Dermis blood vessel endothelial cell (primary cell): ENCODE results near the gene KIF1B. TPM values are rescaled to one million over a fixed set of nuclear protein-coding genes. Genes with fewer than 3 reads are reported as not detected.

ENCODE experiments used
- total RNA-seq: library from RNA; depleted of rRNA; stranded (reverse); fragments of >200 nt; gene quantifications from 2 replicates; pipeline ENCODE4 v1.2.3, GENCODE V29; 2014

Gene KIF1B
- total RNA-seq, 1 donor from 2014 or later = 39.5 TPM

Other genes with a start within 250 kb of the KIF1B start
- 0.28 and 0.34 TPM in 2 replicates for gene RBP7, start 213.3 kb upstream of the KIF1B start, total RNA-seq
- 23.0 and 44.9 TPM in 2 replicates for gene UBE4B, start 177.6 kb upstream of the KIF1B start, total RNA-seq
- gene PGD, start 188.5 kb downstream of the KIF1B start, total RNA-seq = 59.4 and 130 TPM in 2 replicates
- 7.8 and 11.4 TPM in 2 replicates for gene CENPS, start 219.9 kb downstream of the KIF1B start, total RNA-seq
- gene CORT, start 239.5 kb downstream of the KIF1B start, total RNA-seq = 0.34 and 0.37 TPM in 2 replicates